Measurements from ENCODE around the gene MGMT.

DNA sequence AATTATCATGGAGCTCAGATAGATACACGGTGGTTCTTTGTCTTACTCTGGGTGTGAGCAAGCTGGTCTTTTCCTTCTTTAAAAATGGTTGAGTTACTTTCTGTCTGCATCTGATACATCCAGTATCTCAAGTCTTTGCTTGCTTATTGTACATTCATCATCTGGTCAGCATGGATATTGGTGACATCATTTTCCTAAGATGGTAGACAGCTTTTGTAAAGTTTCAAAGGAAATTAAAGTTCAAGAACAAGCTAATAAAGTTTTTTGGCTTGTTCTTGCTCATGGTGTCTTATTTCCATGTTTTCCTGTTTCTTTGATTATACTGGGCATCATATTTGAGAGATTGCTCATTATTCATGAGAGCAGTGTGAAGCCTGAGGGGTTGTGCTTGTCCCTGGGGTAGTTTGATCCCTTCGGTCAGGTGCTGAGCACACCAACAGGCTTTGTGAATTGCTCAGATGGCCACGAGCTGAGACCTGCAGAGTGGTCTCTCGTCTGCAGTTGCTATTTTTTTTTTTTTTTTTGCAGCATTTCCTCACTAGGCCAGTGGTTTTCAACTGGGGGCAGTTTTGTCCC is 38.5 kb downstream of the MGMT start:
- TF ChIP-seq, protein P1, sequence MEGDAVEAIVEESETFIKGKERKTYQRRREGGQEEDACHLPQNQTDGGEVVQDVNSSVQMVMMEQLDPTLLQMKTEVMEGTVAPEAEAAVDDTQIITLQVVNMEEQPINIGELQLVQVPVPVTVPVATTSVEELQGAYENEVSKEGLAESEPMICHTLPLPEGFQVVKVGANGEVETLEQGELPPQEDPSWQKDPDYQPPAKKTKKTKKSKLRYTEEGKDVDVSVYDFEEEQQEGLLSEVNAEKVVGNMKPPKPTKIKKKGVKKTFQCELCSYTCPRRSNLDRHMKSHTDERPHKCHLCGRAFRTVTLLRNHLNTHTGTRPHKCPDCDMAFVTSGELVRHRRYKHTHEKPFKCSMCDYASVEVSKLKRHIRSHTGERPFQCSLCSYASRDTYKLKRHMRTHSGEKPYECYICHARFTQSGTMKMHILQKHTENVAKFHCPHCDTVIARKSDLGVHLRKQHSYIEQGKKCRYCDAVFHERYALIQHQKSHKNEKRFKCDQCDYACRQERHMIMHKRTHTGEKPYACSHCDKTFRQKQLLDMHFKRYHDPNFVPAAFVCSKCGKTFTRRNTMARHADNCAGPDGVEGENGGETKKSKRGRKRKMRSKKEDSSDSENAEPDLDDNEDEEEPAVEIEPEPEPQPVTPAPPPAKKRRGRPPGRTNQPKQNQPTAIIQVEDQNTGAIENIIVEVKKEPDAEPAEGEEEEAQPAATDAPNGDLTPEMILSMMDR (IDR thresholded peaks at IDR 0.05; ENCODE audit: low read length) = no peak
- TF ChIP-seq EZH2 (optimal IDR thresholded peaks at IDR 0.05; ENCODE audit: low read depth, low read length) = no peak
